Heart left ventricle (tissue), 13 donors: ENCODE measurements around the gene ANXA5.

ENCODE experiments used
- CTCF ChIP-seq, 12 donors: fragments of 200-600 bp; sonication (generic) in 4 of 12; IDR thresholded peaks; one replicate each; pipeline versions ENCODE4 v1.5.0 to v1.8.0; 2018 to 2022; ENCODE audit warnings: antibody characterized with exemption in 12 of 12, mild to moderate bottlenecking in 5 of 12
- POLR2A ChIP-seq, 2 donors: fragments of 450-650 bp; IDR thresholded peaks; one replicate each; pipeline ENCODE4 v1.6.1; 2017; ENCODE audit warnings: antibody characterized with exemption in 2 of 2, mild to moderate bottlenecking in 2 of 2, moderate library complexity in 2 of 2
- donor health status: ischemic (EF 13 %, LVEDD 7.1; RV severe dilation, severe dysfunction).
- donor health status: DM: no; HTN: yes; CAD: no.
- donor health status: DM: no; HTN: no; CAD: no.
- donor health status: ischemic (EF 25% LVEDD 6.9; RV normal size, moderate dysfunction).
- donor health status: ischemic (EF 25% LVEDD 5.7; RV mildly dilated, moderate dysfunction).
- donor health status: ischemic (EF 35%, LVEDD 5.7; RV mildly dilated, moderate dysfunction).
- donor health status: nonischemic (EF 11% LVEDD 7.7; RV severe dilation, severe dysfunction).
- donor health status: DM: yes; HTN: yes; CAD: no.
- donor health status: PGD.
- donor health status: ischemic (EF 29% LVEDD 5.4; RV normal size, mild dysfunction).
- donor health status: nonischemic (EF 23%, LVEDD 6.1; RV moderate dilation, normal function).

- no peak for TF ChIP-seq POLR2A (IDR thresholded peaks at IDR 0.05)
- TF ChIP-seq CTCF (IDR thresholded peaks at IDR 0.05) = peak in 10 of 12 donors; percentile 10 to 54 (median 38)
Observed at GRCh38 chr4:121656269-121656641, 40.5 kb downstream of the ANXA5 start.
